Stimulated activated CD4-positive, alpha-beta T cell treated with anti-CD3 and anti-CD28 coated beads, Interleukin-1b, Interleukin-23, amount 100 ng/mL, for 24 hours (primary cell): ENCODE measurements around the gene RMRP.
"Not testable (repeated sequence)": the region's sequence is repeated elsewhere in the genome, so short reads cannot be mapped to it uniquely, and the experiment has no call there.

Experiments
- DNase-seq, 4 experiments: peaks; one replicate each; pipeline ENCODE4 v3.0.0-alpha.2; 2020; ENCODE audit warnings: low read depth in 4 of 4, low spot score in 1 of 4

Gene RMRP

GRCh38 chr9:35646153-35646532 lies 11.7 kb downstream of the RMRP start:
- DNase-seq = no peak

DNA sequence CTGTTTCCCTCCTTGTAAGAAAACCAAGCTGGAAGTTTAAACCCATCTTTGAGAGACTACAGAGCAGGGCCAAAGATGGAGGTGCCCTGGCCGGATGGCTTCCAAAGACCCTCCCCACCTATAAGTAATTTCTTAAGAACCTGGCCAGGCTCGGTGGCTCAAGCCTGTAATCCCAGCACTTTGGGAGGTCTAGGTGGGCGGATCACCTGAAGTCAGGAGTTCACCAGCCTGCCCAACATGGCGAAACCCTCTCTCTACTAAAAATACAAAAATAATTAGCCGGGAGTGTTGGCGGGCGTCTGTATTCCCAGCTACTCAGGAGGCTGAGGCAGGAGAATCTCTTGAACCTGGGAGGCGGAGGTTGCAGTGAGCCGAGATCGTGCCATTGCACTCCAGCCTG lies 12.1 kb downstream of the RMRP start:
- DNase-seq = not testable (repeated sequence)

DNA sequence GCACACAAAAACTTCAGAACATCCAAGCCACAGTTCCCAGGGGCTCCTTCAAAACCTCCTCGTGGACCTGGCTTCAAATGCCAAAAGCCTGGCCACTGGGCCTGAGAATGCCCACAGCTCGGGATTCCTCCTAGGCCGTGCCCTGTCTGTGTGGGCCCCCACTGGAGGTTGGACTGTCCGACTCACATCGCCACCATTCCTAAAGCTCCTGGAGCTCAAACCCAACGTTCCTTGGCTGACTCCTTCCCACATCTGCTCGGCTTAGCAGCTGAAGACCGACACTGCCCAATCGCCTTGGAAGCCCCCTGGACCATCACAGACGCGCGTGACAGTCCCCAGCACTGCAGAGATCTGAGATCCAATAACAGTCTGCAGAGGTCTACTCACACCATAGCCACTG lies 14.8 kb downstream of the RMRP start:
- DNase-seq = no peak

DNA sequence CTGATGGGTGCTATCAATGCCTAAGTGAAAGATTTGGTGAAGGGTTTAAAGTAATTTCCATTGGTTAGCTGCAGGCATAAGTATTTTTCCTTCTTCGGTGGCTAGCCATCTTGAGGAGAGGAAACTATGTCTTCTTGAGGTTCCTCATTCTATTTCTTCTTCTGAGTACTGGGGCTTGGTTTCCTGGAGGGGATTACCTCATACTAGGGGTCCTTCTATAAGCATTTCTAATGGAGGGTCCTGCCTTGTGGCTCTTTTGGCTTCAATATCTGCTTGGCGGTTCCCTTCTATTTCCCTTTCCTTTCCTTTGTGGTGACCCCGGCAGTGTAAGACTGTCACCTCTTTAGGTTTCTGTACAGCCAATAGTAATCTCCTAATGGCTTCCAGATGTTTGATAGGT lies 16.3 kb downstream of the RMRP start:
- DNase-seq = not testable (repeated sequence)

- DNase-seq = not testable (repeated sequence)
Measured at GRCh38 chr9:35640431-35640830, 17.4 kb downstream of the RMRP start.

DNA sequence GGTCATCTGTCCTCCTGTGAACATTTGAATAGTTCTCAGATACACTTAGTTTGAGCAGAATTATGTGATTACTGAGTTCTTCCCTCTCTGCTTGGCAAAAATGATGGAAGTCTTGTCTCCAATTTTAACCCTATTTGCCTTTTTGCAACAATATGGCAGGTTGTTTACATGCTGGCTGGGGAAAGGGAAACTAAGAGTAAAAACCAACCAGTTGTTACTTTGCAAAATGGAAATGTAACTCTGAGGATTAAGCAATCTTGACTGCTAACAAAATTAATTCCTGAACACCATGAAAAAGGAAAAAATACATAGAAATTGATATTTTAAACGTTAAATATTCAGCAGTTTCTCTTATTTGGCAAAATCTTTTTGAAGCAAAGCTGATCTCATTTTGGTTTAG lies 18.2 kb downstream of the RMRP start:
- no peak for DNase-seq

DNA sequence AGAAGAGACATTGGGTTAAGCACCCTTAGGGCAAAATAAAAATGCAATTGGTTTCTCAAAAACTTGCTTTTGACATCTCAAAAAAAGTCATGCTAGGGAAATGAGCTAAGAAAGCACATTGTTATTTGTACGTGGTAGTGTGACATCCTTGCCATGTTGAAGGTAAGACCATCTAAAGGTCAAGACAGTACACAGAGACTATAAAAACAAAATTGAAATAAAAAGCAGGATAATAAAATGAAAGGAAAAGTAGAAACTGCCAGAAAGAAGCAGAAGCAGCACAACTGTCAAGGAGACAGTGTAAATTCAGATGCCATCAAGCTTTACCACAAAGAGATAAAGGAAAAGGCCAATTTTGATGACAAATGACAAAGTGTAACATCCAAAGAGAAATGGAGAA lies 18.6 kb downstream of the RMRP start:
- not testable (repeated sequence) for DNase-seq

- not testable (repeated sequence) for DNase-seq
Measured at GRCh38 chr9:35638751-35639150, 19.1 kb downstream of the RMRP start.

DNA sequence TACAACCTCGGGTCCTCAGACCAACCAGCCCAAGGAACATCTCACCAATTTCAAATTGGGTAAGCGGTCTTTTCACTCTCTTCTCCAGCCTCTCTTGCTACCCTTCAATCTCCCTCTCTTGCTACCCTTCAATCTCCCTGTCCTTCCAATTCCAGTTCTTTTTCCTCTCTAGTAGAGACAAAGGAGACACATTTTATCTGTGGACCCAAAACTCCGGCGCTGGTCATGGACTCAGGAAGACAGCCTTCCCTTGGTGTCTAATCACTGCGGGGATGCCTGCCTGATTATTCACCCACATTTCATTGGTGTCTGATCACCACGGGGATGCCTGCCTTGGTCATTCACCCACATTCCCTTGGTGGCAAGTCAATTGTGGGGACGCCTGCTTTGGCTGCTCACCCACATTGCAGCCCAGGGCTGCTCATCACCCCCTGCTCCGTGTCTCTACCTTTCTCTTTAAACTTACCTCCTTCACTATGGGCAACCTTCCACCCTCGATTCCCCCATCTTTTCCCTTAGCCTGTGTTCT lies 20.3 kb downstream of the RMRP start:
- DNase-seq = not testable (repeated sequence)

DNA sequence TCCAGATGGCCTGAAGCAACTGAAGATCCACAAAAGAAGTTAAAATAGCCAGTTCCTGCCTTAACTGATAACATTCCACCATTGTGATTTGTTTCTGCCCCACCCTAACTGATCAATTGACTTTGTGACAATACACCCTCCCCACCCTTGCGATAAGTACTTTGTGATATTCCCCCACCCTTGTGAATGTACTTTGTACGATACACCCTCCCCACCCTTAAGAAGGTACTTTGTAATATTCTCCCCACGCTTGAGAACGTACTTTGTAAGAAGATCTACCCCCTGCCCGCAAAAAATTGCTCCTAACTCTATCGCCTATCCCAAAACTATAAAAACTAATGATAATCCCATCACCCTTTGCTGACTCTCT lies 21.0 kb downstream of the RMRP start:
- DNase-seq = not testable (repeated sequence)

GRCh38 chr9:35636135-35636876 lies 21.5 kb downstream of the RMRP start:
- DNase-seq = no peak

DNA sequence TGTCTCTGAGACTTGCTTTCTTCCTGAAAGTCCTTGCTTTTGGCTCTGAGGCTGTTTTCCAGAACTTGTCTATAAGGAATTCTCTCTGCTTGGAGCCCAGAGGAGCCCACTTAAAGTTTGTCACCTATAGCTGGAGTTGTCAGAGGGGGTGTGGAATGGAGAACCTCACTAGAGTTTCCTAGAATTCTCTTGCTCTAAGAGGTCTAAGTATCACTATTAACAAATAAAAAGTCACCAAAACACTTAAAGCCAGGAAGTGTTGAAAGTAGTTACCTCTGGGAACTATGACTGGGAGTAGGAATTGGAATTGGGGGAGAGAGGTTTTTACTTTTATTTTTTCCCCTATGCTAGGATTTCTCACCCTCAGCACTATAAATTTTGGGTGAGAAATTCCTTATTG lies 22.1 kb downstream of the RMRP start:
- DNase-seq = no peak

DNA sequence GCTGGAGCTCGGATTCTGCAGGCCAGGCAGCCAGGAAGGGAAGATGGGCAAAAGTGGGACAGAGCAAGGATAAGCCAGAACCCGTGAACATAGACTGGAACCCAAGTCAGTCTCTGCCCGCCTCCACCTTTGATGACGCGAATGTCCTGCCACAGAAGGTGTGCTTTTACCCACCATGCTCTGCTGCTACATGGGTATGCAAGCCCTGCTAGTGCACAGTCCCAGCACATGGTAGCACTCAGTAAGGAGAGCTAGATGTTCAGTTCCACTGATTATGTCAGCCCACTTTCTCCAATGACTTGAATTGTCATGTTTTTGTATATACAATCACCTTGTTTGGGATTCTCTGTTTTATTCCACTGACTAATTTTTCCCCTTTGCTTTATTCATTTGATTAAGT lies 28.2 kb downstream of the RMRP start:
- no peak for DNase-seq

- no peak for DNase-seq
Measured at GRCh38 chr9:35628389-35628991, 29.3 kb downstream of the RMRP start.

GRCh38 chr9:35627575-35627974 lies 30.2 kb downstream of the RMRP start:
- DNase-seq = no peak

GRCh38 chr9:35619800-35620158 lies 38.0 kb downstream of the RMRP start:
- no peak for DNase-seq

GRCh38 chr9:35618854-35619799 lies 38.7 kb downstream of the RMRP start:
- peak in 1 of 4 experiments; percentile 19 for DNase-seq

DNA sequence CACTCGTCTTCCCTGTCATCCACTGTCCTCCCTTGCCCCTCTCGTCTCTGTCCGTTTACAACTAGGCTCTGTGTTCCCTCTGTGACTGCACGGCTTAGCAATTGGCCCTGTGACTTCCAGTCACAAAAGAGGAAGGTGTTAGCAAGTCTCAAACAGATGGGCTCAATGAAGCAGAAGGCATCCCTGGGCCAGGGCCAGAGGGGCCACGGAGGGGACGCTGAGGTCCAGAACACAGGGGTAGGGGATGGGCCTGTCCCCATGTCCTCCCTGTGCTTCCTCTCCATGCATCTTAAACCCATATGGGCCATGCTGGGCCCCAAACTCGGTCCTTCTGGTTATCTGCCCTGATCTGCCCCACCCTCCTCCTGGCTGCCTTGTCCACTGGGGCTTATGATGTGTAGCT lies 39.5 kb downstream of the RMRP start, which contains the start of gene CD72:
Gene CD72 (minus strand): TSS at position 89 of the 403 bp plus-strand sequence. CDS start 110 bp downstream, outside the sequence.
- DNase-seq = no peak

- no peak for DNase-seq
Measured at GRCh38 chr9:35617548-35617947, 40.3 kb downstream of the RMRP start.

GRCh38 chr9:35616681-35617459 lies 40.9 kb downstream of the RMRP start:
- peak in 2 of 4 experiments; percentile 32 to 48 for DNase-seq
